Measurements from ENCODE around the gene MEF2B.
"Not testable (repeated sequence)": the region's sequence is repeated elsewhere in the genome, so short reads cannot be mapped to it uniquely, and the experiment has no call there.

The MEF2B gene

DNA sequence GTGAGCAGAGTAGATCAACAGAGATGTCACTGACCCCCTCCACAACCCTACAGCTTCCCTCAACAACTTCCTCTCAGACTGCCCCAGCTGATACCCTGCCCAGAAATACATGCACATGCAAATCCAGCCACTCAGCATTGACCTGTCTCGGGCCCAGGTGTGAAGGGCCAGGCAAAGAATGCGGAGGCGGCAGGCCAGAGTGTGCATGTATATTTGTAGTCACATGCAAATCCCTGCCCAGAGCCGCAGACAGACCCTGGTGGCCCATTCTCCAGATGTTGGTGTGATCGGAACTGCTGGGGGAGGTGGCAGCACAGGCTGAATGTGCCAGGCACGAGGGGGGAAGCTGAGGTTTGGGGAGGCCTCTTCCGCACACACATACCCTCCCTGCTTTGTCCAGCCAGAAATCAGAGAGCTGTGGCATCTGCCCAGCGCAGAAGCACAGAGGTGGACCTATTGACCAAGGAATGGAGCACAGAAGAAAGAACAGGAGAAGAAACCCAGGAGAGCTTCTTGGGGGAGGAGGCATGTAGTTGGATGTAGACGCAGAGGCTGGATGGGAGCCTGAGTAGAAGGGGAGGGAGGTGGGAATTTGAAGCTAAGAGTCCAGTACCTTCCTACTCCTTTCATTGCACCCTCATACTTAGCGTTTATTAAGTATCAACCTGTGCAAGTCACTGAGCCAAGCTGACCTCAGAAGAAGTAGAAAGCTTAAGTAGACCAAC, 14.4 kb downstream of the MEF2B start:
- no peak overlapping the region for H3K27ac Mint-ChIP-seq
- H3K4me1 Mint-ChIP-seq (ENCODE audit: low read depth): no peaks in the 10 kb centered on the region
- no peaks in the 10 kb centered on the region for H3K27me3 Mint-ChIP-seq
- H3K9me3 Mint-ChIP-seq: no peaks in the 10 kb centered on the region
- H3K36me3 Mint-ChIP-seq (ENCODE audit: low read depth): peaks cover 24% of the 10 kb centered on the region
- intact Hi-C loops (cut with micrococcal nuclease): no loop called here
- no peak overlapping the region for H3K4me3 Mint-ChIP-seq

DNA sequence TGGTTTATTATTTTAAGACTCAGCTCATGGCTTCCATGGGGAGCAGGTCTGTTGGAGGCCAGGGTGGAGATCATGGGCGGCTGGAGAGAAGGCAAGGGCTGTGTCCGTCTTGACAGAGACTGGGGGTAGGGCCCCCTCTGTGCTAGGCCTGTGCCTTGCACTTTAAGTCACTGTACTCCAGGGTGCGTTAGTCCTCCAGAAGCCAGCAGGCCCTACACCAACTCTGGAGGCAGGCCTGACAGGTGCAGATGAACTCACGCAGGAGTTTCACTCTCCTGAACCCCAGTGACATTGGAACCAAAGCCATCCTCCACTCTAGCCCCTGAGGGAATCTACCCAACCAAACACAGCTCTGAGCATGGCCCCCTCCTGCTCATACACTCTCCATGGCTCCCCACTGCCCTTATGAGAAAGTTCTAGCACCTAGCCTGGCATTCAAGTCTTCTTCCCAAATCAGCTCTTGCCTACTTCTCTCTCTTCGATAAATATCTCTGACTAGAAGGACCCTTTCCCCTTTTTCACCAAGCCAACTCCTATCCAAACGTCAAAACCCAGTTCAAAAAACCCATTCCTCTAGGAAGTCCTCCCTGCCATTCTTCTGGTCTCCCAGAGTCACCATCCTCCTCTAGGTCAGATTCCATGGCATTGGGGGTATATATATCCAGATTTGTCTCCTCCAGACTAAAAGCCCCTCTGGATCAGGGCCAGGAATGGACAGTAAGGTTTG, 15.1 kb downstream of the MEF2B start:
- Mint-ChIP-seq H3K4me1 (ENCODE audit: low read depth) (no peaks in the 10 kb centered on the region), H3K27ac (no peak overlapping the region), H3K4me3 (no peak overlapping the region), H3K9me3 (no peaks in the 10 kb centered on the region), H3K27me3 (no peaks in the 10 kb centered on the region), H3K36me3 (ENCODE audit: low read depth) (peaks cover 27% of the 10 kb centered on the region)
- intact Hi-C loops (cut with micrococcal nuclease): no loop called here

- H3K4me1 Mint-ChIP-seq (ENCODE audit: low read depth): no peaks in the 10 kb centered on the region
- H3K4me3 Mint-ChIP-seq: no peak overlapping the region
- peaks cover 38% of the 10 kb centered on the region for H3K36me3 Mint-ChIP-seq (ENCODE audit: low read depth)
- H3K27ac Mint-ChIP-seq: no peak overlapping the region
- intact Hi-C loops (cut with micrococcal nuclease): no loop called here
- H3K27me3 Mint-ChIP-seq: no peaks in the 10 kb centered on the region
- H3K9me3 Mint-ChIP-seq: no peaks in the 10 kb centered on the region
Observed at GRCh38 chr19:19152668-19153384, 17.2 kb downstream of the MEF2B start.

DNA sequence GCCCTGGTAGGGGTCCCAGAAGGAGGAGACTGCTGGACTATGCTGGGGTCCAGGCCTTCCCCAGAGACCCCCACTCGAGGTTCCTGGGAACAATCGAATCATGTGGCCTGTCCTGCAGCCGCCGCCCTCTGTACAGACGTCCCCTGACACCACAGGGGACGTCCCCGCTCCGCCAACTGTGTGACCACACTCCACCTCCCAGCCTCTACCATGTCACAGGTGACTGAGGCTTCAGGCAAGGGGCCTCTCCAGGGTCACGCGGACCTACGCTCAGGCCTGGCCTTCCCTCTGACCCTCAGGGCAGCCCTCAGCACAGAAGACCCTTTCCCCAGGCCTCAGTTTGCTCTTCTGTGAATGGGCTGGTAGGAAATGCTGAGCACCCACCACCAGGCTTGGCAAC, 18.6 kb downstream of the MEF2B start:
- H3K4me3 Mint-ChIP-seq: no peak overlapping the region
- no peaks in the 10 kb centered on the region for H3K9me3 Mint-ChIP-seq
- no peak overlapping the region for H3K27ac Mint-ChIP-seq
- H3K4me1 Mint-ChIP-seq (ENCODE audit: low read depth): no peaks in the 10 kb centered on the region
- intact Hi-C loops (cut with micrococcal nuclease): no loop called here
- H3K36me3 Mint-ChIP-seq (ENCODE audit: low read depth): peaks cover 46% of the 10 kb centered on the region
- H3K27me3 Mint-ChIP-seq: no peaks in the 10 kb centered on the region

GRCh38 chr19:19149435-19149834, 20.6 kb downstream of the MEF2B start:
- H3K4me1 Mint-ChIP-seq (ENCODE audit: low read depth): peaks cover 5% of the 10 kb centered on the region
- intact Hi-C loops (cut with micrococcal nuclease): no loop called here
- no peak overlapping the region for H3K4me3 Mint-ChIP-seq
- no peak overlapping the region for H3K27ac Mint-ChIP-seq
- H3K9me3 Mint-ChIP-seq: no peaks in the 10 kb centered on the region
- peaks cover 43% of the 10 kb centered on the region for H3K36me3 Mint-ChIP-seq (ENCODE audit: low read depth)
- no peaks in the 10 kb centered on the region for H3K27me3 Mint-ChIP-seq

DNA sequence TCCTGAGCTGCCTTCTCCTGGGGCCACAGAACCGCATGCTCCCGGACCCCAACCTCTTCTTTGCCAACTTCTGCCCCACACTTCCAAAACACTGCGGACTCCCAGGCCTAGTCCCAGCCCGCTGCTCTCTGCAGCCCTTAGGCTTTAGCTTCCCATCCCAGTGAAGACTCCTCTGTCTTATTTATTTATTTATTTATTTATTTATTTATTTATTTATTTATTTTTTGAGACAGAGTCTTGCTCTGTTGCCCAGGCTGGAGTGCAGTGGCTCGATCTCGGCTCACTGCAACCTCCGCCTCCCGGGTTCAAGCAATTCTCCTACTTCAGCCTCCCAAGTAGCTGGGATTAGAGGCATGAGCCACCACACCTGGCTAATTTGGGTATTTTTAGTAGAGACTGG, 21.6 kb downstream of the MEF2B start:
- intact Hi-C loops (cut with micrococcal nuclease); H3K4me3 Mint-ChIP-seq; H3K4me1 Mint-ChIP-seq (ENCODE audit: low read depth); H3K9me3 Mint-ChIP-seq; H3K27ac Mint-ChIP-seq; H3K27me3 Mint-ChIP-seq: not testable (repeated sequence)
- H3K36me3 Mint-ChIP-seq (ENCODE audit: low read depth): peaks cover 43% of the 10 kb centered on the region

DNA sequence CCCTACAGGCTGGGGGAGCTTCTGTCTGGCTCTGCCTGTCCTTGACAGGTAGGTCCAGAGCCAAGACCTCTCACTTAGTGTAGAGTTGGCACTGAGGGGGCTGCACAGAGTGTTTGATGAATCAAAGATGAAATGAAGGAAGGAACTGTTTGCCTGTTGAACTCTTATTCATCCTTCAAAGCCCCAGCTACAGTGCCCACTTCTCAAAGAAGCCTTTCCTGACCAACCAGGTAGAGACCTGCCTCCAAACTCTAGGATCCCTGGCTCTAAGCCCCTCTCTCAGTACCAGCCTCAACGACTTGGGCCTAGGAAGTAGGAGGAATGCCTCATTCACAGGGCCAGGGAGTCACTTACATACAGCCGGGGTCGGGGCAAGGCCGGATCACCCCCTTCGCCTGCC, 22.7 kb downstream of the MEF2B start:
- H3K4me1 Mint-ChIP-seq (ENCODE audit: low read depth): peaks cover 5% of the 10 kb centered on the region
- H3K4me3 Mint-ChIP-seq: no peak overlapping the region
- intact Hi-C loops (cut with micrococcal nuclease): loop anchor here (2.0 kb wide), 1 partner anchor 341 kb away; no protein-coding TSS in a partner anchor
- no peak overlapping the region for H3K27ac Mint-ChIP-seq
- H3K36me3 Mint-ChIP-seq (ENCODE audit: low read depth): peaks cover 43% of the 10 kb centered on the region
- no peaks in the 10 kb centered on the region for H3K27me3 Mint-ChIP-seq
- no peaks in the 10 kb centered on the region for H3K9me3 Mint-ChIP-seq

- Mint-ChIP-seq H3K9me3 (no peaks in the 10 kb centered on the region), H3K4me1 (ENCODE audit: low read depth) (peaks cover 5% of the 10 kb centered on the region), H3K27me3 (no peaks in the 10 kb centered on the region), H3K27ac (no peak overlapping the region), H3K36me3 (ENCODE audit: low read depth) (peaks cover 43% of the 10 kb centered on the region), H3K4me3 (no peak overlapping the region)
- intact Hi-C loops (cut with micrococcal nuclease): loop anchor here (1.0 to 2.0 kb wide), 3 partner anchors 28 to 342 kb away; no protein-coding TSS in a partner anchor
Observed at GRCh38 chr19:19146865-19147264, 23.2 kb downstream of the MEF2B start.

DNA sequence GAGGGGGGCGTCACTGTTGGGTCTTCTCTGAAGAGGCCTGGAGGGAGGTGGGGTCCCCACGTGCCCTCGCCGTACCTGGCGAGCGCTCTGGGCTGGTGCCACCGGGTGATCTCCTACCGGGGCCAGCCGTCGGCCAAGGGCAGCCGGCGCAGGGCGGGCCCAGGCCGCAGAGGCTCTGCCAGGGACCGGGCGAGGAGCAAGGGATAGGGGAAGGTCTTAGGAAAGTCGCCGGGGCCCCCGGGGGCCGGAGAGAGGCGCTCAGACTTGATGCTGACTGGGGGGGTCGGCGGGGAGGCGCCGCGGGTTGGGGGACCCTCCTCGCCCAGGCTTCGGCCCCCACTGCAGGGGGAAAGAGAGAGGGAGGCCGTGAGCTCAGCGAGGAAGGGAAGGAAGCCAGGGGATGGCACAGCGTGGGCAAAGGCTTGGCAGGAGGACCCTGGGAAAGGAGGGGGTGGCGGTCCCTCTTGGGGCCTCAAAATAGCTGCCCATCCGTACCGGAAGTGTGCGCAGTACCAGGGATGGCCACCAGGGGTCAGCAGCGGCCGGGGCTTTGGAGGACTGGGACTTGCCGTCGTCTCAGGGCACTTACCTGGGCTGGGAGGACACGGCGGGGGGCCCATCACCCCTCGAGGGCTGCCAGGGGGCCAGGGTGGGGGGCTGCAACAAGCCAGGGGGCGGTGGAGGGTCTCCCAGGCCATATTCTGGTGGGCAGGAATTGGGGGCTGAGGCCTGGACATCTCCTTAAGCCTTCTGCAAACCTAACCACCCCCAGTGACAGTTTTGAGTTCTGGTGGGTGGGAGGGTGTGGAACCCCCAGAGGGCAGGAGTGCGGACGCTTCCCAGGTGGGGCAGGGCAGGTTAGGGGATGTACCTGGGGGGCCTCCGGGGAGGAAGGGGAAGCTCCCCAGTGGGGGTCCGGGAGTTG, 24.1 kb downstream of the MEF2B start:
- Mint-ChIP-seq H3K4me1 (ENCODE audit: low read depth) (peaks cover 5% of the 10 kb centered on the region), H3K36me3 (ENCODE audit: low read depth) (peaks cover 43% of the 10 kb centered on the region), H3K4me3 (no peak overlapping the region), H3K27ac (no peak overlapping the region), H3K27me3 (peaks cover 1% of the 10 kb centered on the region), H3K9me3 (no peaks in the 10 kb centered on the region)
- intact Hi-C loops (cut with micrococcal nuclease): loop anchor here (1.0 to 2.0 kb wide), 3 partner anchors 29 to 343 kb away; no protein-coding TSS in a partner anchor

DNA sequence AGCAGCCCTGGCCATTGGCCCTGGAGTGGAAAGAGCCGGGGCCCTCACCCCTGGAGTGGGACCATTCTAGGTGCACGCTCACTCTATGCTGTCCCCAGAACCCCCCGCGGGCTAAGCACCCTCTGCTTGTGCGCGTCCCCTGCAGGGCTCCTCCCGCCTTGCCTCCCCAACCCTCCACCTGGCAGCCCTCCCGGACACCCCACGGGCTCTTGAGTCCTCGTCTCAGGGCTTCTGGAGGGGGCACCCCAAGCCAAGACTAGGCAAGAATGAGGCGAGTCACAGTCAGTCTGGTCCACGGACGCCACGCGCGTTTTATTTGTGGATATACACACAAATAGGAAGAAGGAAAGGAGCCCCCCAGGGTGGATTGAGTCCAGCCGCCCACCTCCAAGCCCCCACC, 24.8 kb downstream of the MEF2B start:
- H3K9me3 Mint-ChIP-seq: no peaks in the 10 kb centered on the region
- H3K4me3 Mint-ChIP-seq: no peak overlapping the region
- H3K36me3 Mint-ChIP-seq (ENCODE audit: low read depth): peaks cover 43% of the 10 kb centered on the region
- H3K4me1 Mint-ChIP-seq (ENCODE audit: low read depth): peaks cover 5% of the 10 kb centered on the region
- peaks cover 1% of the 10 kb centered on the region for H3K27me3 Mint-ChIP-seq
- H3K27ac Mint-ChIP-seq: no peak overlapping the region
- intact Hi-C loops (cut with micrococcal nuclease): no loop called here

DNA sequence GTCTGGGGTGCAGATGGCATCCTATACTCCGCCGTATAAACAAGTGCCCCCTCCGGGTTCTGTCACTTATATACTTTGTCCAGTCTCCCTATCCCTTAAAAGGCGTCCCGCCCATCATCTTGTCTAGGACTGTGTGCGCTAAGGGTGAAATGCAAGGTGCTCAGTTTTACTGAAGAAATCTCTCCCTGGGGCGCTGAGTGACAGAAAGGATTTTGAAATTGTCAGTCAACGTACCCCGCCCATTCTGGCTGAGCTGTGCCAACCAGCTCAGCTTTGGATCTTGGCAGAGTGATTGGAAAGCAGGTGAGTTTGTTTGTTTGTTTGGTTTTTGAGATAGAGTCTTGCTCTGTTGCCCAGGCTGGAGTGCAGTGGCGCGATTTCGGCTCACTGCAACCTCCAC, 27.7 kb downstream of the MEF2B start:
- Mint-ChIP-seq H3K4me1 (ENCODE audit: low read depth) (peaks cover 18% of the 10 kb centered on the region), H3K27me3 (peaks cover 8% of the 10 kb centered on the region), H3K27ac (no peak overlapping the region), H3K9me3 (no peaks in the 10 kb centered on the region), H3K4me3 (no peak overlapping the region), H3K36me3 (ENCODE audit: low read depth) (peaks cover 24% of the 10 kb centered on the region)
- intact Hi-C loops (cut with micrococcal nuclease): no loop called here

GRCh38 chr19:19140476-19140875, 29.6 kb downstream of the MEF2B start:
- intact Hi-C loops (cut with micrococcal nuclease): no loop called here
- Mint-ChIP-seq H3K27ac (no peak overlapping the region), H3K4me1 (ENCODE audit: low read depth) (peaks cover 21% of the 10 kb centered on the region), H3K36me3 (ENCODE audit: low read depth) (peaks cover 8% of the 10 kb centered on the region), H3K9me3 (no peaks in the 10 kb centered on the region), H3K27me3 (peaks cover 10% of the 10 kb centered on the region), H3K4me3 (no peak overlapping the region)

- H3K9me3 Mint-ChIP-seq: no peaks in the 10 kb centered on the region
- H3K27ac Mint-ChIP-seq: no peak overlapping the region
- no peak overlapping the region for H3K4me3 Mint-ChIP-seq
- intact Hi-C loops (cut with micrococcal nuclease): loop anchor here (2.0 kb wide), 1 partner anchor 77 kb away; the partner anchor contains the start of gene SLC25A42
- H3K4me1 Mint-ChIP-seq (ENCODE audit: low read depth): peaks cover 28% of the 10 kb centered on the region
- H3K36me3 Mint-ChIP-seq (ENCODE audit: low read depth): peaks cover 8% of the 10 kb centered on the region
- H3K27me3 Mint-ChIP-seq: peaks cover 10% of the 10 kb centered on the region
Observed at GRCh38 chr19:19139876-19140229, 30.2 kb downstream of the MEF2B start.
